Heart left ventricle (tissue), 16 donors: Measurements from ENCODE around the gene WHAMM. TPM values are rescaled to one million over a fixed set of nuclear protein-coding genes. Genes with fewer than 3 reads are reported as not detected.

ENCODE experiments used
- ATAC-seq, 4 donors: fragments of 200-7000 bp; cut with Tn5 transposase; one replicate each; pipeline ENCODE4 v1.9.1; 2020 to 2022; ENCODE audit warnings: moderate library complexity in 4 of 4, mild to moderate bottlenecking in 3 of 4, moderate number of reproducible peaks in 1 of 4
- DNase-seq, 5 donors: peaks; one replicate each; pipeline ENCODE4 v3.0.0-alpha.2; 2020
- H3K27ac ChIP-seq, 12 donors: fragments of 200-600 bp; sonication (generic) in 4 of 12; one replicate each; pipeline versions ENCODE4 v1.5.0 to v1.8.0; 2016 to 2022; ENCODE audit warnings: mild to moderate bottlenecking in 2 of 12
- H3K27me3 ChIP-seq, 9 donors: fragments of 200-600 bp; sonication (generic) in 2 of 9; one replicate each; pipeline versions ENCODE4 v1.5.1 to v1.8.0; 2016 to 2022; ENCODE audit warnings: mild to moderate bottlenecking in 3 of 9
- H3K36me3 ChIP-seq, 9 donors: fragments of 200-600 bp; sonication (generic) in 2 of 9; one replicate each; pipeline versions ENCODE4 v1.5.0 to v1.8.0; 2018 to 2022; ENCODE audit warnings: mild to moderate bottlenecking in 2 of 9
- H3K4me1 ChIP-seq, 12 donors: fragments of 200-600 bp; sonication (generic) in 4 of 12; one replicate each; pipeline versions ENCODE4 v1.5.0 to v1.8.0; 2016 to 2022; ENCODE audit warnings: mild to moderate bottlenecking in 3 of 12
- H3K4me3 ChIP-seq, 12 donors: fragments of 200-600 bp; sonication (generic) in 4 of 12; one replicate each; pipeline versions ENCODE4 v1.5.0 to v1.8.0; 2017 to 2022; ENCODE audit warnings: mild to moderate bottlenecking in 9 of 12, moderate library complexity in 4 of 12
- H3K9me3 ChIP-seq, 12 donors: fragments of 200-600 bp; sonication (generic) in 4 of 12; one replicate each; pipeline versions ENCODE4 v1.5.0 to v1.8.0; 2016 to 2022; ENCODE audit warnings: mild to moderate bottlenecking in 1 of 12
- POLR2A ChIP-seq, 2 donors: fragments of 450-650 bp; IDR thresholded peaks; one replicate each; pipeline ENCODE4 v1.6.1; 2017; ENCODE audit warnings: antibody characterized with exemption in 2 of 2, mild to moderate bottlenecking in 2 of 2, moderate library complexity in 2 of 2
- WGBS, 4 donors: extraction: QIAGEN DNeasy Blood & Tissue Kit in 2 of 4; methylation state at CpG; one replicate each; pipeline versions ENCODE4 v1.1.5 to v1.1.7; 2013 to 2018; 5-methylcytosine and 5-hydroxymethylcytosine counted together
- intact Hi-C, 10 donors: fragments of 100-400 bp; cut with DNase I; formaldehyde crosslinking; loops; one replicate each; pipeline versions ENCODE4 v1.11.1 to v1.14.2; 2022
- polyA plus RNA-seq, 2 donors: library from polyadenylated mRNA; stranded (reverse); fragments of 200-250 nt; gene quantifications; one replicate each; pipeline ENCODE4 v1.2.3, GENCODE V29; 2013
- total RNA-seq, 9 donors: library from RNA; depleted of rRNA in 2 of 9; stranded (reverse); fragments of >200 nt in 2 of 9; fragmentation: NEBNext Ultra II Directional in 3 of 9; extraction: Animal tissue kit (Norgen Biotek cat#: 25700) in 3 of 9; gene quantifications; one replicate each; pipeline versions ENCODE4 v1.1.0 to v1.2.4, GENCODE V29; 2016 to 2023
- TF ChIP-seq, protein P1 (sequence below), 12 donors: fragments of 200-600 bp; sonication (generic) in 4 of 12; IDR thresholded peaks; one replicate each; pipeline versions ENCODE4 v1.5.0 to v1.8.0; 2018 to 2022; ENCODE audit warnings: antibody characterized with exemption in 12 of 12, mild to moderate bottlenecking in 5 of 12
- donor health status: ischemic (EF 13 %, LVEDD 7.1; RV severe dilation, severe dysfunction).
- donor health status: healthy with polysubstance abuse.
- donor health status: DM: no; HTN: yes; CAD: no.
- donor health status: DM: no; HTN: no; CAD: no.
- donor health status: ischemic (EF 25% LVEDD 6.9; RV normal size, moderate dysfunction).
- donor health status: ischemic (EF 25% LVEDD 5.7; RV mildly dilated, moderate dysfunction).
- donor health status: healthy.
- donor health status: DM: yes; HTN: yes; CAD: no.
- donor health status: ischemic (EF 35%, LVEDD 5.7; RV mildly dilated, moderate dysfunction).
- donor health status: nonischemic (EF 11% LVEDD 7.7; RV severe dilation, severe dysfunction).
- donor health status: DM: yes; HTN: yes; CAD: no.
- donor health status: PGD.
- donor health status: ischemic (EF 29% LVEDD 5.4; RV normal size, mild dysfunction).
- donor health status: nonischemic (EF 23%, LVEDD 6.1; RV moderate dilation, normal function).

WHAMM gene
- total and polyA plus RNA-seq, 11 donors, result 2.8 to 9.1 (median 6.3) TPM

DNA sequence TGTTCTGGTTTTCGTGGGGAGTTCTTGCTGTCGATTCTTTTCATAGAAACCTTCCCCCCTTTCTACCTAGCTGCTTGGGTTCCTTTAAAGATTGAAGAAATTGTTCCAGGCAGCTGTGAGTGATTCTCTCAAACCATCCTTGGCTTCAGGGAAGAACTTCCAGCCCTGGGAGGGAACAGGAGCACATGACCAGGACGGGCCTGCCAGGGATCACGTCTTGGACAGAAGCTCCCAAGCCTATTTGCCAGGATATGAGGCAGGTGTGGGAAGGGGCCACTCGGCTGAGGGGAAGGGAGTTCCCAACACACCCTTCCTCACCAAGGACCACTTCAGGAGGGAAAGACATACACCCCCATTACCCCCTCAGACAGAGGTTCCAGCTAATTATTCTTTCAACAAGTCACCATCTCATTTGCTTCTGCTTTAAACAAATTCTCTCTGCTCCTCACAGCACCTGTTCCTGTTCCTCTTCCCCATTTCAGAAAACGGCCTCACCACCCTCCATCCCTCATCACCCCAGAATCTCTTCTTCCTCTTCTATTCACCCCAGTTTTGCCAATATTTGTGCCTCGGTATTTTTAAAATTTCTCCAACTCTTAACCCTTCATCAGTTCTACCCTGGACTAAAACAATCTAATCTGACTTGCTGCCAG lies 62.5 kb downstream of the WHAMM start:
- no peak for ATAC-seq
- no peak for TF ChIP-seq POLR2A (IDR thresholded peaks at IDR 0.05)
- TF ChIP-seq, protein P1, sequence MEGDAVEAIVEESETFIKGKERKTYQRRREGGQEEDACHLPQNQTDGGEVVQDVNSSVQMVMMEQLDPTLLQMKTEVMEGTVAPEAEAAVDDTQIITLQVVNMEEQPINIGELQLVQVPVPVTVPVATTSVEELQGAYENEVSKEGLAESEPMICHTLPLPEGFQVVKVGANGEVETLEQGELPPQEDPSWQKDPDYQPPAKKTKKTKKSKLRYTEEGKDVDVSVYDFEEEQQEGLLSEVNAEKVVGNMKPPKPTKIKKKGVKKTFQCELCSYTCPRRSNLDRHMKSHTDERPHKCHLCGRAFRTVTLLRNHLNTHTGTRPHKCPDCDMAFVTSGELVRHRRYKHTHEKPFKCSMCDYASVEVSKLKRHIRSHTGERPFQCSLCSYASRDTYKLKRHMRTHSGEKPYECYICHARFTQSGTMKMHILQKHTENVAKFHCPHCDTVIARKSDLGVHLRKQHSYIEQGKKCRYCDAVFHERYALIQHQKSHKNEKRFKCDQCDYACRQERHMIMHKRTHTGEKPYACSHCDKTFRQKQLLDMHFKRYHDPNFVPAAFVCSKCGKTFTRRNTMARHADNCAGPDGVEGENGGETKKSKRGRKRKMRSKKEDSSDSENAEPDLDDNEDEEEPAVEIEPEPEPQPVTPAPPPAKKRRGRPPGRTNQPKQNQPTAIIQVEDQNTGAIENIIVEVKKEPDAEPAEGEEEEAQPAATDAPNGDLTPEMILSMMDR (IDR thresholded peaks at IDR 0.05), result no peak
- Histone ChIP-seq H3K9me3 (peaks cover 0 to 5% (median 0%) of the 10 kb centered on the region in 12 donors), H3K4me1 (peaks cover 0 to 26% (median 6%) of the 10 kb centered on the region in 12 donors), H3K4me3 (no peak overlapping the region), H3K27me3 (no peaks in the 10 kb centered on the region), H3K27ac (no peak overlapping the region), H3K36me3 (no peaks in the 10 kb centered on the region)
- DNase-seq, result no peak
- 73 to 76% (median 74%) methylated on average over 7 of the region's 7 CpGs for WGBS, 4 donors
- intact Hi-C loops, result loop anchor here in 2 of 10 donors (10.0 kb wide), 2 partner anchors 57 to 63 kb away; no protein-coding TSS in a partner anchor

DNA sequence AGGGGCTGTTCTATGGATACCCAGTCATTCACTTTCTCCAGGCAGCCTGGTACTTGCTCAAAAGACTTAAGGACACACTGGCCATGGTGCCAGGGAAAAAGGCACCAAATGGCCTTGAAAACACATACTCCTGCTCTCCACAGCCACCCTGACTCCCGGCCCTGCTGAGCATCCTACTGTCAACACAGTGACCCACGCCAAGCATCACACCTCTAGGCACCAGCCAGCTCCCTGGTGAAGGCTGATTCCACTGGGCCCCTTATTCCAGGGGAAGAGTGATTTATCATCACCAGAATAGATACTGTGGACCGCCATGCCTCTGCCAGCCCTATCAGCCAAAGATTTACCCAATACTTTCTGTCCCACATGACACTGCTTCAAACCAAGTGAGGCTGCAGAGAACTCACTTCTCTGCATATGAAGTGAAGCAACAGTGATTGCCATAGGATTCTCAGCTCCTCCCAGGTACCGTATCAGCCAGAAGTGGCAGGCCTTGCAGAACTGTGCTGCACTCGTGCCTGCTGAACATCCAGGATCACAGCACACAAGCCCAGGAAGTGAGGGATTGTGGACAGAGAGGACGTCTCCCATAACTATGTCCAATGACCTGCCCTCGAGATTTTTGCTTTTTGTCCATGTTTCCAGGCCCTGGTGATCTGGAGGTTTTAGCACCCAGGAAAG lies 63.7 kb downstream of the WHAMM start:
- peak in 3 of 5 donors; percentile 39 to 60 (median 41) for DNase-seq
- WGBS, 4 donors, result 46 to 74% (median 56%) methylated on average over 7 of the region's 7 CpGs

DNA sequence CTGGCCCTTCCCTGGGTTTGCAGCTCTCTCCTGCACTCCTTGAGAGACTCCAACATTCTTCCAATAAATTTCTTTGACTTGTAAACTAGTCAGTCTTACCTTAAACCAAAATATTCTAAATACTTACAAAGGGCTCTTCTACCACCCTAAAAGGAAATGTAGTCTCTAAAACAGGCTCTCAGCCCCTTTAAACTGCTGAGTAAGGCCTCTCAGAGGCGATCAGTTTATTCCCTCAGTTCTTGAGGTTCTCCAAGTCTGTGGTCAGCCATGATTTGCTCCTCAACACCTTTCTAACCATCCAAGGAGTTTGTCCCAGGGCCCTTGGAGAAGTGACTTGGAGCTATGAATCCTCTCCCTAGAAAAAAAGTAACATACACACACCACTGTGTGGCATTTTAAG lies 64.8 kb downstream of the WHAMM start:
- peaks cover 0 to 26% (median 6%) of the 10 kb centered on the region in 12 donors for H3K4me1 ChIP-seq
- peaks cover 0 to 5% (median 0%) of the 10 kb centered on the region in 12 donors for H3K9me3 ChIP-seq
- no peak for ATAC-seq
- intact Hi-C loops, result loop anchor here in 2 of 10 donors (10.0 kb wide), 2 partner anchors 59 to 61 kb away; no protein-coding TSS in a partner anchor
- DNase-seq, result no peak
- H3K4me3 ChIP-seq, result no peak overlapping the region
- TF ChIP-seq POLR2A (IDR thresholded peaks at IDR 0.05), result no peak
- TF ChIP-seq, protein P1 (IDR thresholded peaks at IDR 0.05), result no peak
- H3K27ac ChIP-seq, result no peak overlapping the region
- no peaks in the 10 kb centered on the region for H3K27me3 ChIP-seq
- 75 to 86% (median 83%) methylated on average over 1 of the region's 1 CpG for WGBS, 4 donors
- H3K36me3 ChIP-seq, result no peaks in the 10 kb centered on the region

More for the DNA sequence above, 63.7 kb downstream of the WHAMM start:
- Histone ChIP-seq H3K4me1 (peaks cover 0 to 26% (median 6%) of the 10 kb centered on the region in 12 donors), H3K4me3 (no peak overlapping the region), H3K36me3 (no peaks in the 10 kb centered on the region), H3K9me3 (peaks cover 0 to 5% (median 0%) of the 10 kb centered on the region in 12 donors), H3K27me3 (no peaks in the 10 kb centered on the region), H3K27ac (no peak overlapping the region)
- intact Hi-C loops, result loop anchor here in 2 of 10 donors (10.0 kb wide), 2 partner anchors 58 to 62 kb away; no protein-coding TSS in a partner anchor
- no peak for TF ChIP-seq POLR2A (IDR thresholded peaks at IDR 0.05)
- TF ChIP-seq, protein P1 (IDR thresholded peaks at IDR 0.05), result no peak
- ATAC-seq, result peak; percentile 60 to 91 (median 74)

DNA sequence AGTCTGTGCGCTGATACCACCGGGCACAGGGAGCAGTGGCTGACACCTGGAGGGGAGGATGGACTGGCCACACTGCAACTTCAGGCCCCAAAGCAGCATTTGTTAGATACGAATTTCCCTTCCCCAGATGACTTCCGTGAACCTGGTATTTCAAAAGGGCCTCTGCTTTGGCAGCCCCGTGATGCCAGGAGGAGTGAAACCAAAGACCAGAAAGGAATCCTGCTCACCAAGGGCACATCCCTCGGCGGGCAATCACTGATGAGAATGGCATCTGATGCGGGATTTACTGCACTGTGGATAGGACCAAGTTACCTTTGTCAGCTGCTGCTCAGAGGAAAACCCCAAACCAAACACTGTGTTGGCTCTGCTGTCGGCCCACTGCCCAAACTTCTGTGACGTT lies 65.5 kb downstream of the WHAMM start:
- Histone ChIP-seq H3K27ac (no peak overlapping the region), H3K27me3 (no peaks in the 10 kb centered on the region), H3K4me3 (no peak overlapping the region), H3K4me1 (peaks cover 0 to 26% (median 6%) of the 10 kb centered on the region in 12 donors), H3K36me3 (no peaks in the 10 kb centered on the region), H3K9me3 (peaks cover 0 to 5% (median 0%) of the 10 kb centered on the region in 12 donors)
- intact Hi-C loops, result loop anchor here in 2 of 10 donors (10.0 kb wide), 2 partner anchors 60 kb away; no protein-coding TSS in a partner anchor
- DNase-seq (no peak), ATAC-seq (no peak)
- TF ChIP-seq POLR2A (IDR thresholded peaks at IDR 0.05), result no peak
- TF ChIP-seq, protein P1 (IDR thresholded peaks at IDR 0.05), result no peak
- WGBS, 4 donors, result 80 to 84% (median 82%) methylated on average over 7 to 10 of the region's 10 CpGs
